HT-29 (cell line): ENCODE measurements around the gene MYRFL. TPM values are rescaled to one million over a fixed set of nuclear protein-coding genes. Genes with fewer than 3 reads are reported as not detected.
"Not testable (repeated sequence)": the region's sequence is repeated elsewhere in the genome, so short reads cannot be mapped to it uniquely, and the experiment has no call there.

Experiments
- DNase-seq: peaks from one replicate; pipeline ENCODE4 v3.0.0-alpha.2; 2015; ENCODE audit warnings: low spot score
- total RNA-seq: library from RNA; depleted of rRNA; stranded (reverse); fragments of >200 nt; shearing (Covaris generic); gene quantifications from 2 replicates; pipeline ENCODE4 v1.2.3, GENCODE V29; 2014; rRNA removed

The MYRFL gene
- total RNA-seq, 1 experiment from 2014 or later: 13.2 TPM

GRCh38 chr12:69987579-69988091, 162.6 kb downstream of the MYRFL start:
- peak; percentile 84 for DNase-seq

GRCh38 chr12:69988481-69989321, 163.7 kb downstream of the MYRFL start:
- DNase-seq: peak; percentile 35

GRCh38 chr12:69991690-69992288, 166.8 kb downstream of the MYRFL start:
- DNase-seq: peak; percentile 2

GRCh38 chr12:69993433-69993832, 168.4 kb downstream of the MYRFL start:
- no peak for DNase-seq

- DNase-seq: not testable (repeated sequence)
Measured at GRCh38 chr12:69994086-69994485, 169.1 kb downstream of the MYRFL start.

GRCh38 chr12:69994724-69995173, 169.7 kb downstream of the MYRFL start:
- peak; percentile 51 for DNase-seq

- no peak for DNase-seq
Measured at GRCh38 chr12:69996241-69996640, 171.2 kb downstream of the MYRFL start.

GRCh38 chr12:69996722-69997121, 171.7 kb downstream of the MYRFL start:
- DNase-seq: no peak

- no peak for DNase-seq
Measured at GRCh38 chr12:69998011-69998410, 173.0 kb downstream of the MYRFL start.

- no peak for DNase-seq
Measured at GRCh38 chr12:69998922-69999321, 173.9 kb downstream of the MYRFL start.

GRCh38 chr12:69999561-69999960, 174.5 kb downstream of the MYRFL start:
- DNase-seq: peak; percentile 17

- DNase-seq: no peak
Measured at GRCh38 chr12:70002097-70002911, 177.3 kb downstream of the MYRFL start.

- DNase-seq: no peak
Measured at GRCh38 chr12:70002912-70003255, 177.9 kb downstream of the MYRFL start.

GRCh38 chr12:70005864-70006618, 181.0 kb downstream of the MYRFL start:
- DNase-seq: no peak

GRCh38 chr12:70006619-70006973, 181.6 kb downstream of the MYRFL start:
- DNase-seq: no peak

- DNase-seq: no peak
Measured at GRCh38 chr12:70007687-70008086, 182.7 kb downstream of the MYRFL start.

Other genes starting within 250 kb of the MYRFL start
- gene CCT2, start 239.8 kb upstream of the MYRFL start, total RNA-seq: 208 and 228 TPM in 2 replicates
- not detected in 2 replicates for gene LRRC10, start 214.3 kb upstream of the MYRFL start, total RNA-seq
- not detected in 2 replicates for gene BEST3, start 125.9 kb upstream of the MYRFL start, total RNA-seq
- 31.4 and 42.0 TPM in 2 replicates for gene RAB3IP, start 86.4 kb upstream of the MYRFL start, total RNA-seq